ENCODE measurements around the gene CMPK1. TPM values are rescaled to one million over a fixed set of nuclear protein-coding genes. Genes with fewer than 3 reads are reported as not detected.

Gene CMPK1
- total and polyA plus RNA-seq, 10 of the 15 experiments (the other 5 are each of a cell fraction or from before 2014, with no cell fraction given) = 43.7 to 159 (median 85.6) TPM

- Histone ChIP-seq H3K9me3 (replicated peaks; ENCODE audit: control insufficient read depth, insufficient read depth, low read length) (no peaks in the 10 kb centered on the region), H3K4me1 (ENCODE audit: control insufficient read depth, insufficient read depth, low read length) (no peaks in the 10 kb centered on the region), H3K36me3 (ENCODE audit: control insufficient read depth in 2 of 2, insufficient read depth in 2 of 2, low read length in 1 of 2) (no peaks in the 10 kb centered on the region), H3K4me3 (no peak overlapping the region), H3K4me2 (ENCODE audit: control insufficient read depth, insufficient read depth) (no peak overlapping the region), H4K20me1 (ENCODE audit: control insufficient read depth, insufficient read depth) (no peaks in the 10 kb centered on the region), H3K79me2 (ENCODE audit: control insufficient read depth, insufficient read depth, low read length) (no peaks in the 10 kb centered on the region), H3K27me3 (replicated peaks in 1 of 2; ENCODE audit: control insufficient read depth in 2 of 2, insufficient read depth in 2 of 2, low read length in 1 of 2) (peaks cover 0 to 1% of the 10 kb centered on the region in 2 experiments; a peak in 1 of 4 replicates), H3K9ac (ENCODE audit: control insufficient read depth, insufficient read depth, low read length) (no peak overlapping the region), H3K27ac (ENCODE audit: control insufficient read depth, insufficient read depth) (no peak overlapping the region), H2AFZ (ENCODE audit: control insufficient read depth, low read depth, low read length) (no peak overlapping the region)
- 62% methylated on average over 5 of the region's 5 CpGs for WGBS (ENCODE audit: insufficient coverage, insufficient replicate concordance, low lambda C conversion rate, missing lambda C conversion rate)
- CTCF ChIA-PET = interaction anchor here (3.1 kb wide), 1 partner anchor 18 kb away, joined by 14 read pairs; no protein-coding TSS in a partner anchor
- POLR2A ChIA-PET = no interaction called here
- DNase-seq (ENCODE audit: low read depth, low spot score) = no peak
- SMC1A ChIA-PET (ENCODE audit: uncharacterized antibody, unreplicated experiment) = no interaction called here
- ATAC-seq = no peak
- intact Hi-C loops (cut with micrococcal nuclease; ENCODE audit: unreplicated experiment) (no loop called here), in situ Hi-C loops (cut with MboI) (no loop called here)
- TF ChIP-seq BMI1 (IDR thresholded peaks at IDR 0.05; ENCODE audit: borderline replicate concordance) = no peak
- no peak for TF ChIP-seq CHD4 (IDR thresholded peaks at IDR 0.05)
- TF ChIP-seq POU2F2 (IDR thresholded peaks at IDR 0.05; ENCODE audit: borderline replicate concordance, low read depth, low read length) = no peak
- no peak for TF ChIP-seq YBX1 (IDR thresholded peaks at IDR 0.05)
- no peak for TF ChIP-seq PAX8 (IDR thresholded peaks at IDR 0.05)
- no peak for TF ChIP-seq MAX (IDR thresholded peaks at IDR 0.05; ENCODE audit: low read depth, low read length)
- TF ChIP-seq HCFC1 (IDR thresholded peaks at IDR 0.05; ENCODE audit: low read length) = no peak
- TF ChIP-seq LARP7 (IDR thresholded peaks at IDR 0.05) = no peak
- TF ChIP-seq, protein P1, sequence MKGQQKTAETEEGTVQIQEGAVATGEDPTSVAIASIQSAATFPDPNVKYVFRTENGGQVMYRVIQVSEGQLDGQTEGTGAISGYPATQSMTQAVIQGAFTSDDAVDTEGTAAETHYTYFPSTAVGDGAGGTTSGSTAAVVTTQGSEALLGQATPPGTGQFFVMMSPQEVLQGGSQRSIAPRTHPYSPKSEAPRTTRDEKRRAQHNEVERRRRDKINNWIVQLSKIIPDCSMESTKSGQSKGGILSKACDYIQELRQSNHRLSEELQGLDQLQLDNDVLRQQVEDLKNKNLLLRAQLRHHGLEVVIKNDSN (IDR thresholded peaks at IDR 0.05; ENCODE audit: borderline replicate concordance, extremely low read length, insufficient read depth, low read depth, low read length) = no peak
- no peak for TF ChIP-seq SUPT20H (IDR thresholded peaks at IDR 0.05; ENCODE audit: borderline replicate concordance, control insufficient read depth, low read depth, low read length)
- TF ChIP-seq ZNF207 (IDR thresholded peaks at IDR 0.05; ENCODE audit: borderline replicate concordance) = no peak
- TF ChIP-seq, protein P2, sequence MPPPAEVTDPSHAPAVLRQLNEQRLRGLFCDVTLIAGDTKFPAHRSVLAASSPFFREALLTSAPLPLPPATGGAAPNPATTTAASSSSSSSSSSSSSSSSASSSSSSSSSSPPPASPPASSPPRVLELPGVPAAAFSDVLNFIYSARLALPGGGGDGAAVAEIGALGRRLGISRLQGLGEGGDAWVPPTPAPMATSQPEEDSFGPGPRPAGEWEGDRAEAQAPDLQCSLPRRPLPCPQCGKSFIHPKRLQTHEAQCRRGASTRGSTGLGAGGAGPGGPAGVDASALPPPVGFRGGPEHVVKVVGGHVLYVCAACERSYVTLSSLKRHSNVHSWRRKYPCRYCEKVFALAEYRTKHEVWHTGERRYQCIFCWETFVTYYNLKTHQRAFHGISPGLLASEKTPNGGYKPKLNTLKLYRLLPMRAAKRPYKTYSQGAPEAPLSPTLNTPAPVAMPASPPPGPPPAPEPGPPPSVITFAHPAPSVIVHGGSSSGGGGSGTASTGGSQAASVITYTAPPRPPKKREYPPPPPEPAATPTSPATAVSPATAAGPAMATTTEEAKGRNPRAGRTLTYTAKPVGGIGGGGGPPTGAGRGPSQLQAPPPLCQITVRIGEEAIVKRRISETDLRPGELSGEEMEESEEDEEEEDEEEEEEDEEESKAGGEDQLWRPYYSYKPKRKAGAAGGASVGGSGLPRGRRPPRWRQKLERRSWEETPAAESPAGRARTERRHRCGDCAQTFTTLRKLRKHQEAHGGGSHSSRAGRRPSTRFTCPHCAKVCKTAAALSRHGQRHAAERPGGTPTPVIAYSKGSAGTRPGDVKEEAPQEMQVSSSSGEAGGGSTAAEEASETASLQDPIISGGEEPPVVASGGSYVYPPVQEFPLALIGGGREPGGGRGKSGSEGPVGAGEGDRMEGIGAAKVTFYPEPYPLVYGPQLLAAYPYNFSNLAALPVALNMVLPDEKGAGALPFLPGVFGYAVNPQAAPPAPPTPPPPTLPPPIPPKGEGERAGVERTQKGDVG (CRISPR knock-in tag; IDR thresholded peaks at IDR 0.05) = no peak
- no TSS peak for BruUV-seq (replicated peaks)
- no peak for FAIRE-seq
- RAD21 ChIA-PET (ENCODE audit: unreplicated experiment) = interaction anchor here (1.3 kb wide), 1 partner anchor 31 kb away, joined by 3 read pairs; the partner anchor contains the start of gene FOXD2
These were observed 73.4 kb downstream of the CMPK1 start for GRCh38 chr1:47406966-47407365.
